C4-2B (cell line): ENCODE measurements around the gene SLC22A12.

Experiments used
- ZFX ChIP-seq: fragments of 450-650 bp; IDR thresholded peaks from 2 replicates; pipeline ENCODE4 v1.6.1; 2017
- TF ChIP-seq, protein P1 (sequence below): fragments of 450-650 bp; conservative IDR thresholded peaks from 2 replicates; pipeline ENCODE4 v1.5.1; 2017; ENCODE audit warnings: mild to moderate bottlenecking

DNA sequence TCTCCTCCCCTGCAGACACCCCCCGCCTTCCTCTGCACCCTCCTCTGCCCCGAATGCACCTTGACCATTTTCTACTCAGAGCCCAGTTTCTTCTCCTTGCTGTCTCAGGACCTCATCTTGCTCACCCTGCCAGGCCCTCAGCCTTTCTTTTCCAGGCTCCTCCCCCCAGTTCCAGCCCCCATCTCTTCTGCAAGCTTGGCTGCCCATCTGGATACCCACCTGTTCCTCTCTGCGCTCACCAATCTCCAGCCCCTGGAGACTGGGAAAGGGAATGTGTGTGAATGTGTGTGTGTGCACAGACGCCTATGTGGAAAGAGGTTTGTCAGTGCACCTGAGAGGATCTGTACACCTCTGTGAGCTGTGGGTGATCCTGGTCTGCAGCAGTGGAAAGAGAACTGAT is 36.4 kb downstream of the SLC22A12 start:
- TF ChIP-seq, protein P1, sequence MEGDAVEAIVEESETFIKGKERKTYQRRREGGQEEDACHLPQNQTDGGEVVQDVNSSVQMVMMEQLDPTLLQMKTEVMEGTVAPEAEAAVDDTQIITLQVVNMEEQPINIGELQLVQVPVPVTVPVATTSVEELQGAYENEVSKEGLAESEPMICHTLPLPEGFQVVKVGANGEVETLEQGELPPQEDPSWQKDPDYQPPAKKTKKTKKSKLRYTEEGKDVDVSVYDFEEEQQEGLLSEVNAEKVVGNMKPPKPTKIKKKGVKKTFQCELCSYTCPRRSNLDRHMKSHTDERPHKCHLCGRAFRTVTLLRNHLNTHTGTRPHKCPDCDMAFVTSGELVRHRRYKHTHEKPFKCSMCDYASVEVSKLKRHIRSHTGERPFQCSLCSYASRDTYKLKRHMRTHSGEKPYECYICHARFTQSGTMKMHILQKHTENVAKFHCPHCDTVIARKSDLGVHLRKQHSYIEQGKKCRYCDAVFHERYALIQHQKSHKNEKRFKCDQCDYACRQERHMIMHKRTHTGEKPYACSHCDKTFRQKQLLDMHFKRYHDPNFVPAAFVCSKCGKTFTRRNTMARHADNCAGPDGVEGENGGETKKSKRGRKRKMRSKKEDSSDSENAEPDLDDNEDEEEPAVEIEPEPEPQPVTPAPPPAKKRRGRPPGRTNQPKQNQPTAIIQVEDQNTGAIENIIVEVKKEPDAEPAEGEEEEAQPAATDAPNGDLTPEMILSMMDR, result no peak
- no peak for TF ChIP-seq ZFX
